SK-N-MC (cell line): ENCODE measurements around the gene ABCF1.
A peak's percentile ranks its signal among the peaks of the same experiment; 100 is the strongest.
"Not testable (repeated sequence)": the region's sequence is repeated elsewhere in the genome, so short reads cannot be mapped to it uniquely, and the experiment has no call there.

Experiments
- DNase-seq: peaks from one replicate; pipeline ENCODE4 v3.0.0-alpha.2; 2011; ENCODE audit warnings: low read depth, low spot score
- H3K27ac ChIP-seq: fragments of 200-600 bp; sonication (generic); 2 replicates; pipeline ENCODE4 v1.5.1; 2016; ENCODE audit warnings: mixed run types
- H3K36me3 ChIP-seq: fragments of 200-600 bp; sonication (generic); 2 replicates; pipeline ENCODE4 v1.6.1; 2017; ENCODE audit warnings: antibody characterized with exemption, low read length, mixed read lengths; ENCODE audit not compliant: insufficient read depth
- H3K4me3 ChIP-seq: fragments of 200-600 bp; sonication (generic); 2 replicates; pipeline ENCODE4 v1.5.1; 2016
- H3K9ac ChIP-seq: fragments of 200-600 bp; sonication (generic); 2 replicates; pipeline ENCODE4 v1.8.0; 2017; ENCODE audit warnings: mixed run types, mixed read lengths; ENCODE audit not compliant: insufficient read length
- H3K9me3 ChIP-seq: fragments of 200-600 bp; sonication (generic); 2 replicates; pipeline ENCODE4 v1.6.1; 2017; ENCODE audit warnings: low read depth, mild to moderate bottlenecking, antibody characterized with exemption, low read length, moderate library complexity, mixed read lengths
- EZH2 ChIP-seq: fragments of 200-600 bp; sonication (generic); IDR thresholded peaks from one replicate; pipeline ENCODE4 v1.6.1; 2017; ENCODE audit warnings: antibody characterized with exemption
- FOXP2 ChIP-seq: optimal IDR thresholded peaks from 2 replicates; pipeline ENCODE3; 2011; ENCODE audit warnings: mild to moderate bottlenecking, moderate library complexity; ENCODE audit not compliant: insufficient read depth; ENCODE audit errors: extremely low read length, control extremely low read depth
- POLR2AphosphoS5 ChIP-seq: IDR thresholded peaks from 2 replicates; pipeline ENCODE4 v1.6.1; 2012; ENCODE audit warnings: mild to moderate bottlenecking, low read depth, low read length, borderline replicate concordance

Gene ABCF1

GRCh38 chr6:30571075-30571761 lies at the start of gene ABCF1:
ABCF1 (plus strand) TSS chr6:30571442; CDS start chr6:30571488, 46 bp downstream.
- Histone ChIP-seq H3K9ac (peak within 1 kb of the TSS; percentile 98), H3K9me3 (no peaks in the 10 kb centered on the region), H3K27ac (peak within 1 kb of the TSS; percentile 93), H3K36me3 (peaks cover 26% of the 10 kb centered on the region), H3K4me3 (peak within 1 kb of the TSS; percentile 100)
- peak; percentile 70 for DNase-seq
- TF ChIP-seq FOXP2 (peak; percentile 93), EZH2 (no peak), POLR2AphosphoS5 (peak; percentile 99)

DNA sequence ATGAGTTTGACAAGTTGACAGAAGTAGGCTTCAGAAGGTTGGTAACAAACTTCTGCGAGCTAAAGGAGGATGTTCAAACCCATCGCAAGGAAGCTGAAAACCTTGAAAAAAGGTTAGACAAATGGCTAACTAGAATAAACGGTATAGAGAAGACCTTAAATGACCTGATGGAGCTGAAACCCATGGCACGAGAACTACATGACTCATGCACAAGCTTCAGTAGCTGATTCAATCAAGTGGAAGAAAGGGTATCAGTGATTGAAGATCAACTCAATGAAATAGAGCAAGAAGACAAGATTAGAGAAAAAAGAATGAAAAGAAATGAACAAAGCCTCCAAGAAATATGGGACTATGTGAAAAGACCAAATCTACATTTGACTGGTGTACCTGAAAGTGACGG lies 49.3 kb upstream of the ABCF1 start:
- not testable (repeated sequence) for H3K27ac ChIP-seq, H3K36me3 ChIP-seq, H3K4me3 ChIP-seq, DNase-seq, H3K9ac ChIP-seq, H3K9me3 ChIP-seq

DNA sequence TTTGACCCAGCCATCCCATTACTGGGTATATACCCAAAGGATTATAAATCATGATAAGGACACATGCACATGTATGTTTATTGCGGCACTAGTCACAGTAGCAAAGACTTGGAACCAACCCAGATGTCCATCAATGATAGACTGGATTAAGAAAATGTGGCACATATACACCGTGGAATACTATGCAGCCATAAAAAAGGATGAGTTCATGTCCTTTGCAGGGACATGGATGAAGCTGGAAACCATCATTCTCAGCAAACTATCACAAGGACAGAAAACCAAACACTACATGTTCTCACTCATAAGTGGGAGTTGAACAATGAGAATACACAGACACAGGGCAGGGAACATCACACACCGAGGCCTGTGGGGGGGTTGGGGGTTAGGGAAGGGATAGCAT lies 44.8 kb upstream of the ABCF1 start:
- not testable (repeated sequence) for H3K27ac ChIP-seq, DNase-seq, H3K9ac ChIP-seq, H3K36me3 ChIP-seq, H3K9me3 ChIP-seq, H3K4me3 ChIP-seq

DNA sequence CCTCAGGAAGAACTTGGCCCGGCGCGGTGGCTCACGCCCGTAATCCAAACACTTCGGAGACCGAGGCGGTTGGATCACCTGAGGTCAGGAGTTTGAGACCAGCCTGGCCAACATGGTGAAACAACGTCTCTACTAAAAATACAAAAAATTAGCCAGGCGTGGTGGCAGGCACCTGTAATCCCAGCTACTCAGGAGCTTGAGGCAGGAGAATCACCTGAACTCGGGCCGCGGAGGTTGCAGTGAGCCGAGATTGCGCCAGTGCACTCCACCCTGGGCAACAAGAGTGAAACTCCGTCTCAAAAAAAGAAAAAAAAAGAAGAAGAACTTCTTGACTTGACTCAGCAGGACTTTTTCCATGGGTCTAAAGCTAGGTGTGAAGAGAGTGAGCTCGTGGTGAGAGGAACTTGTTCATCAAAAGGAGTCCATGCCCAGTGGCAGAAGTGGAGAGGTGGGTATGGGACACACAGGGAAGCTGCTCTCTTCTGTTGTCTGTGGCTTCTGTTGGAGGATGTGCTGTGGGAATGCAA lies 41.8 kb upstream of the ABCF1 start:
- H3K27ac ChIP-seq, H3K9ac ChIP-seq, H3K9me3 ChIP-seq, DNase-seq, H3K36me3 ChIP-seq, H3K4me3 ChIP-seq: not testable (repeated sequence)

DNA sequence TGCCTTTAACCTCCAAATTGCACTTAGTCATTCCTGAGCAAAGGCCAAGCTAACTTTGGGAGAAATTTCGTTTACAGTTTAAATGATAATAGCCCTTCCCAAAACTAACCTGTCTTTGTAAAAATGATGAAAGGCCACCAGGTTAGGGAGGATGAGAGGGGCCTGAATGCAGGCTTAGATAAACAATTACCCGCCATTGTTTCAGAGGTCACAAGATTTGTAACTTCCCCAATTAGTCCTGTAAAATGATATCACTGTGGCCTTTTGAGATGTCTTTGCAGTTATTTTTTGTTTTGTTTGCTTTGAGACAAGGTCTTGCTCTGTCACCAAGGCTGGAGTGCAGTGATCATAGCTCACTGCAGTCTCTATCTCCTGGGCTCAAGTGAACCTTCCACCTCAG lies 41.2 kb upstream of the ABCF1 start:
- Histone ChIP-seq H3K4me3 (no peak overlapping the region), H3K36me3 (no peaks in the 10 kb centered on the region), H3K9ac (no peak overlapping the region), H3K27ac (no peak overlapping the region), H3K9me3 (no peaks in the 10 kb centered on the region)
- DNase-seq = no peak
- TF ChIP-seq POLR2AphosphoS5 = no peak

- no peak overlapping the region for H3K9ac ChIP-seq
- no peak for DNase-seq
- H3K27ac ChIP-seq = no peak overlapping the region
- H3K9me3 ChIP-seq = no peaks in the 10 kb centered on the region
- H3K4me3 ChIP-seq = no peak overlapping the region
- no peaks in the 10 kb centered on the region for H3K36me3 ChIP-seq
- TF ChIP-seq EZH2 (no peak), POLR2AphosphoS5 (no peak)
These were observed 37.6 kb upstream of the ABCF1 start for GRCh38 chr6:30533460-30534294.

GRCh38 chr6:30537931-30538330 lies 33.3 kb upstream of the ABCF1 start:
- no peak for DNase-seq
- no peak overlapping the region for H3K4me3 ChIP-seq
- no peak overlapping the region for H3K9ac ChIP-seq
- H3K9me3 ChIP-seq = no peaks in the 10 kb centered on the region
- H3K27ac ChIP-seq = no peak overlapping the region
- TF ChIP-seq POLR2AphosphoS5 (no peak), FOXP2 (no peak), EZH2 (no peak)
- H3K36me3 ChIP-seq = no peaks in the 10 kb centered on the region

DNA sequence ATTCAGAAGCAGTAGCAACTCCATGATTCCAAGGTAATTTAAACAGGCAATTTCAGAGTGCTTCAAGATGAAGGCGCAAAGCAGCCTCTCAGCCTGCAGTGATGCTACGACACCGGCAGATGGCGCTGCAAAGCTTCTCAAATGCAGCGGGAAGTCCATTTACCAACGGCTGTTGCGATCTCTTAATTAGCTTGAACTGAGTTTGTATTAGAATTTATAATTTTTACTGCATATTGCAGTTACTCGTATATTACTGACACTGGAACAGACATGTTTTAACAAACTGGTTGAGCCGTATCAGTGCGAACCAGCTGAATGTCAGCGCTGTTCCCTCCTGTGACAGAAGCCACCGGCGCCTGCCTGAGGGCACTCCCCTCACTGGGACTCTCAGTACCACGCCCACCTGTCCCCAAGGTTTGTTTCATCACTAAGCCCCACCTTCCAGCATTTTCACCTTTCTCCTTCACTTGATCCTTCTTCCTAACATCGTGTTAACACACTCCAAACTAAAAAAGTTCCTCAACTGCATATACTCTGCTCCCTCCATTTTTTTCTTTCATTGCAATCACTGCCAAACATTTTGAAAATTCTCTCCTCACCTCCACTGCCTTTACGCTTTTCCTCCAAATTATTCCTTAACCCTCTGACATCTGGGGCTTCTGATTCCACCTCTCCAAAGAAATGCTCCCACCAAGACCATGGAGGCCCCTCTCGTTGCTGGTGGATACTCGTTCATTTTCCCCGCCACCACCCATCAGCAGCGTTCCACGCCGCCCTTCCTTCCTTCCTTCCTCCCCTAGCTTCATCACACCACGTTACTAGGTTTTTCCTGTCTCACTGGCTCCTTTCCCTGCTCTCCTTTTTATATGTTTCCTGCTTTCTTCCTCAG lies 29.5 kb upstream of the ABCF1 start:
- Histone ChIP-seq H3K4me3 (peak overlapping the region; percentile 79), H3K9ac (no peak overlapping the region), H3K9me3 (no peaks in the 10 kb centered on the region)

More for the DNA sequence above, 29.5 kb upstream of the ABCF1 start:
- H3K27ac ChIP-seq = no peak overlapping the region
- peak; percentile 83 for DNase-seq
- no peak for TF ChIP-seq FOXP2
- TF ChIP-seq EZH2 = no peak
- TF ChIP-seq POLR2AphosphoS5 = no peak
- peaks cover 4% of the 10 kb centered on the region; the same call in 1 of the 2 replicates for H3K36me3 ChIP-seq
